ENCODE data around the gene MPC1. TPM values are rescaled to one million over a fixed set of nuclear protein-coding genes. Genes with fewer than 3 reads are reported as not detected.

Gene MPC1
- polyA plus RNA-seq, 4 donors, result 85.9 to 98.8 (median 90.0) TPM

DNA sequence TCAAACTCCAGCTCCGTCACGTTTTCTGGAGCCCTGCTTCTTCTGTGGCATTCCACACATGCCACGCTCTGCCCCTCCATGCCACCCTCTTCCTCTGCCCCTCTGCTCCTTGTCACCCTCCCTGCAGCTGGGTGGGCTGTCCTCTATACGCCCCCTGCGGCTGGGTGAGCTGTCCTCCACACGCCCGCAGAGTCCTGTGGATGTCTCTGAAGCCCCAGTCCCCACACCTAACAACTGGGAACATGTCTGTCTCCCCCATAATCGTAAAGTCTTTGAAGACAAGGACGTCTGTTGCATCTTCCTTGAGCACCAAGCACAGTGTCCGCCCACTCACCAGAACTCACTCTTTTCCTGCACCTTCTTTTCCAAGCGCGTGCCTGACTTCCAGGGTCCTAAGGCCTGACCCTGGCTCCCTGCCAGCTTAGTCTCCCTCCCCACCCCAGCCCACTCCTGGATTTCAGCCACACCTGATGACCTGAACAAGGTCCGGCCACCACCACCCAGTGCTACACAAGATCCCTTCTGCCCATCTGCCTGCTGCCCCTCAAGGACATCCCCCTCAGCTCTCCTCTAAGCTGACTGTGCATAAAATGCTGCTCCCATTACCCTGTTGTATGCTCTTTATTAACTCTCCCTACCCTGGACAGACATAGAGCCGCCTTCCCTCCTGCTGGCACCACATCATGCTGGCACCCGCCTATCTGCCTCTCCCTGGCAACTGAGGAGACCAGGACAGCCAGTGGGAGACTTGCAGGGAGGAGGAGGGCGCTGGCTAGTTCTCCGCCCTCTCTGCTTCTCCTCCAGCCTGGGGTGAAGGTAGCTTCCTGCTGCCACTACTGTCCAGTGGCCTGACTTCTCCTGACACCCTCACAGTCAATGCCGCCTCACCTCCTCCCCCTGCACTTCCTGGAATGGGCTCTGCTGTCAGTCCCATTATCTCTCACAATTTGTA lies 63.8 kb downstream of the MPC1 start:
- no peak for DNase-seq (ENCODE audit: low read depth in 4 of 4, low spot score in 3 of 4)

- no peak for DNase-seq (ENCODE audit: low read depth in 4 of 4, low spot score in 3 of 4)
Measured at GRCh38 chr6:166318227-166318626, 64.5 kb downstream of the MPC1 start.

DNA sequence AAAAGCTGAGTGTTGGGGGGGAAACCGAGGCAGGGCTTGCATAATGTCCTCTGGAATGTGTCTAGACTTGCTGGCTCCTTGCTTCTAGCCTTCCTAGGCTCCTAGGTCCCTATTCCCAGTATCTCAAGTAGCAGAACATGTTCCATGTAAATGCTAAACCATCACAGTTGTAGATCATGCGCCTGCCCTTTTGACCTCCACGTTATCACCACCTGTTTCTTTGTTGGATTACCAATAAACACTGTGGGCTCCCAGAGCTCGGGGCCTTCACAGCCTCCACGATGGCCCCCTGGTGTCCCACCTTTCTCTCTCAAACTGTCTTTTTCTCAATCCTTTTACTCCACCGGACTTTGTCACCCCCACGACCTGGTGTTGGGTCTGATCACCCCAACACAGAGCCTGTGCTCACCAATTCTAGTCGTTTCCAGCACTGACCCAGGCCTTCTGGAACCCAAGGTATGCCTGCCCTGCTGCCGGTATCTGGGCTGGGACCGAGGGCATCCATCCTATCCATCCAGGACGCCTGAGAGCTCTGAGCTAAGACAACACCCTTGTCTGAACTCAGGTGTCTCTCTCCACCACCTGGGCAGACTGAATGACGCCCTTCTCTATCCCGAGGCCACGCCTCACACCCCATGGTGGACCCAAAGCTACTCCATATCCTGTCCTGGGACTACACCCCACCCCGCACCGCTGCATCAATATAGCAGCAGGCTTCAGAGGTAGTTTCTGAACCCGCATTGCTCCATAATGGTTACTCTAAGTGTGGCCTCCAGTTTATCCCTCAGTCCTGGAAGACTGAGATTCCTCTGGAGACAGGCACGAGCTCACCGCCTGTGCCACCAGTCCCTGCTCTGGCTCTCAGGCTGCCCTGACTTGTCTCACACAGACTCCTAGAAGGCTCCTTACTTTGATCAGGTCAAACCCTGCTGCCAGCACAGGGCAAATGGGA lies 65.2 kb downstream of the MPC1 start:
- no peak for DNase-seq (ENCODE audit: low read depth in 4 of 4, low spot score in 3 of 4)

GRCh38 chr6:166315436-166315835 lies 67.3 kb downstream of the MPC1 start:
- no peak for DNase-seq (ENCODE audit: low read depth in 4 of 4, low spot score in 3 of 4)

Other genes with a start within 250 kb of the MPC1 start
- gene TBXT, start 215.1 kb downstream of the MPC1 start, polyA plus RNA-seq (ENCODE audit: insufficient read length in 4 of 4), result under 1 TPM in 1 of 4 donors, not detected in 3; 0.04 TPM
- under 1 TPM; 0.26 to 0.43 (median 0.31) TPM for gene PRR18, start 74.5 kb downstream of the MPC1 start, polyA plus RNA-seq (ENCODE audit: insufficient read length in 4 of 4)
- 10 to 100 TPM; 67.9 to 80.0 (median 77.2) TPM for gene SFT2D1, start 40.4 kb downstream of the MPC1 start, polyA plus RNA-seq (ENCODE audit: insufficient read length in 4 of 4)
- 1 to 10 TPM in 1 of 4 donors, under 1 TPM in 1, not detected in 2; 0.35 to 3.7 TPM for gene RAMACL, start 203.7 kb upstream of the MPC1 start, polyA plus RNA-seq (ENCODE audit: insufficient read length in 4 of 4)
- gene RPS6KA2, start 244.3 kb upstream of the MPC1 start, polyA plus RNA-seq (ENCODE audit: insufficient read length in 4 of 4), result 10 to 100 TPM; 30.6 to 35.7 (median 34.4) TPM